ENCODE measurements around the gene GSTM4. TPM values are rescaled to one million over a fixed set of nuclear protein-coding genes. Genes with fewer than 3 reads are reported as not detected.

The GSTM4 gene
- polyA plus RNA-seq, 1 experiment: 28.5 TPM

DNA sequence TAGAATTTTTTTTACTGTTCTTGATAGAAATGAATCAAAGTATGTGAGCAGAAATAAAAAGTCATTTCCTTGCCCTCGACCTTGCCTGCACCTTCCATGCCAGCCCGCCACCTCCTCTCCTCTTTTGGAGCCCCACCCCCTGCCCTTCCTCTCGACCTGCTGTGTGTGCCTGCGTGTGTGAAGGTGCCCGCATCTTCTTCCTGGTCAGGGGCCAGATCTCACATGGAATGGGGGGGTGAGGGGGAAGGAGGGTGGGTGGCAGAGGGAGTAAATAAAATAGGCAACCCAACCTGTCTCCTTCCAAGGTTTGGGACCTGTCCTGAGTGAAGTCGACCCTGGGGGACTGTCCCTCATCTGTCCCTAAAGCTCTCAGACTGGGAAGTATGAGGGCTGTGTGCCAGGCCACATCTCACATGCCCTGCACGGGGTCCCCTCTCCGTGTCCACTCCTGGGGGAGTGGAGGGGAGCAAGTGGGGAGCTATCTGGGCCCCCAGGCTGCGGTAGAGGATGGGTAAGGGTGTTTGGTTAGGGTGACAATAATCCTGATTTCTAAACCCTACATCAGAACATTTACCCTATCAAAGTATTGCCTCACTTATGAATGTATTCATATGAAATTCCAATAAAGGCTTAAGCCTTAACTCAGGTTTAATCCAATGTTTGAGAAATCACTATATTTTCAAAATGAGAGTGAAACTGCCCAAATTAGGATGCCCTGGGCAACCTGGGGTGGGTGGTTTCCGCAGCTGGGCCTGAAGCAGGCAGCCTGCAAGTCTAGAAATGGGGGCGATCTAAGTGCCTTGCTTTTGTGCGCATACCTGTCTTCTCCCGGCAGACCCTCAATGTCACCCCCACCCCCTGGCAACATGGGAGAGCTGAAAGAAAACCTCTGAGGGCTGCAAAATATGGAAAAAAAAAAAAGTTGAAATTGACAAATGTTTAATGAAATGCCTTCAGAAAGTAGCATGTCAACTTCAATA, 20.8 kb upstream of the GSTM4 start:
- POLR2A ChIA-PET: no interaction called here
- H3K4me3 ChIP-seq (ENCODE audit: low read depth, low read length): no peak overlapping the region
- no peaks in the 10 kb centered on the region for H3K27me3 ChIP-seq (ENCODE audit: control insufficient read depth, insufficient read depth, low read length)
- TF ChIP-seq, protein P1, sequence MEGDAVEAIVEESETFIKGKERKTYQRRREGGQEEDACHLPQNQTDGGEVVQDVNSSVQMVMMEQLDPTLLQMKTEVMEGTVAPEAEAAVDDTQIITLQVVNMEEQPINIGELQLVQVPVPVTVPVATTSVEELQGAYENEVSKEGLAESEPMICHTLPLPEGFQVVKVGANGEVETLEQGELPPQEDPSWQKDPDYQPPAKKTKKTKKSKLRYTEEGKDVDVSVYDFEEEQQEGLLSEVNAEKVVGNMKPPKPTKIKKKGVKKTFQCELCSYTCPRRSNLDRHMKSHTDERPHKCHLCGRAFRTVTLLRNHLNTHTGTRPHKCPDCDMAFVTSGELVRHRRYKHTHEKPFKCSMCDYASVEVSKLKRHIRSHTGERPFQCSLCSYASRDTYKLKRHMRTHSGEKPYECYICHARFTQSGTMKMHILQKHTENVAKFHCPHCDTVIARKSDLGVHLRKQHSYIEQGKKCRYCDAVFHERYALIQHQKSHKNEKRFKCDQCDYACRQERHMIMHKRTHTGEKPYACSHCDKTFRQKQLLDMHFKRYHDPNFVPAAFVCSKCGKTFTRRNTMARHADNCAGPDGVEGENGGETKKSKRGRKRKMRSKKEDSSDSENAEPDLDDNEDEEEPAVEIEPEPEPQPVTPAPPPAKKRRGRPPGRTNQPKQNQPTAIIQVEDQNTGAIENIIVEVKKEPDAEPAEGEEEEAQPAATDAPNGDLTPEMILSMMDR (IDR thresholded peaks at IDR 0.05; ENCODE audit: insufficient read depth, low read depth, low read length): no peak
- DNase-seq (ENCODE audit: low read depth): no peak
- H3K36me3 ChIP-seq (ENCODE audit: control insufficient read depth, insufficient read depth, low read length): peaks cover 19% of the 10 kb centered on the region
- CTCF ChIA-PET: interaction anchor here (1.3 to 11.8 kb wide), 6 partner anchors 10 to 350 kb away, joined by 4 to 288 read pairs (median 134); partner anchors contain the start of genes AHCYL1, AMPD2, GNAT2 and GSTM4

DNA sequence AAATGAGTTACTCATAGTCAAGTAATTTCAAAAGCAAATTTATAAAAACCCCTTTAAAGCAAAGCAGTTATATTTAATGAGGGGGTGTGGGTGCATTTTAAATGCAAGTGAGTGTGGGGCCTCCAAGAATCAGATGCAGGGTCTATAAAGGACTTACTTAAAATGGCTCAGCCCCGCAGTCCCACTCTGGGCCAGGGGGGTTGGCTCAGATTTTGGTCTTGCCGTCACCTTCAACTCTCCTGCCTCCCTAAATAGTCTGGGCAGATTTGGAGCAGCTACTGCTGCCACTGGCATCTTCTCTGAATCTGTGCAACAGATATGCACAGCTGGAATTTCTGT, 20.1 kb upstream of the GSTM4 start:
- POLR2A ChIA-PET: no interaction called here
- TF ChIP-seq, protein P1 (IDR thresholded peaks at IDR 0.05; ENCODE audit: insufficient read depth, low read depth, low read length): no peak
- Histone ChIP-seq H3K36me3 (ENCODE audit: control insufficient read depth, insufficient read depth, low read length) (peaks cover 14% of the 10 kb centered on the region), H3K27me3 (ENCODE audit: control insufficient read depth, insufficient read depth, low read length) (no peaks in the 10 kb centered on the region), H3K4me3 (ENCODE audit: low read depth, low read length) (no peak overlapping the region)
- no peak for DNase-seq (ENCODE audit: low read depth)
- CTCF ChIA-PET: interaction anchor here (1.1 to 11.8 kb wide), 8 partner anchors 10 to 349 kb away, joined by 3 to 288 read pairs (median 77); partner anchors contain the start of genes AHCYL1, AMPD2, GNAI3 and GNAT2

DNA sequence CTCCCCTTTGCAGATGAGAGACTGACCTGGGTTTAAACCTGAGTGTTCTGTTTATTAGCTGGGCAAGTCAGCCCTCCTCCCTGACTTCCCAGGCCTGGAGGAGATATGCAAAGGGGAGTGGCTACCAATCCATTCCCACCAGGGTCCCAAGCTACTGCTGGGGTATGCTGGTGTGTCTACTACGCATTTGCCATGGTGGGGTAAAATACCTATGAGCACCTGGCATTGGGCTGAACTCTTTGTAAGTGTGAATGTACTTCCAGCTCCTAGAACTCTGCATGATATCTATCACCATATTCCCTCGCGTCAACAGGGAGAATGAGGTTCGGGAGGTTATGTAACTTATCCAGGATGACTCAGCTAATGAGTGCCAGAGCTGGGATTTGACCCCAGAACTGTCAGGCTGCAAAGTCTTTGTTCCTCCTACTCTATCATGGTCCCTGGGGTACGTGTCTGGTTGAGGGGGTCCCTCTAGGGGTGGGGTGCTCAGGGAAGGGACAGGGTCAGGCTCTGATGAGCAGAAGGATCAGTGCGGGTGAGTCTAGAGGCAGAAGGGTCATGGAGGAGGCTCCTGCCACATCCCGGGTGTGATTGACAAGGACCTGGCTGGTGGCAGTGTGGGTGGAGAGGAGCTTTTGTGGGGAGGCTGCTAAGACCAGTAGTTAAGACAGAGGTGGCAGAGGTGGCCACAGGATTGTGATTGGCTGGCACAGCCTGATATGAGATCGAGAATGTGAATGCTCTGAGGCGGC, 19.5 kb upstream of the GSTM4 start:
- POLR2A ChIA-PET: no interaction called here
- Histone ChIP-seq H3K36me3 (ENCODE audit: control insufficient read depth, insufficient read depth, low read length) (peaks cover 9% of the 10 kb centered on the region), H3K4me3 (ENCODE audit: low read depth, low read length) (no peak overlapping the region), H3K27me3 (ENCODE audit: control insufficient read depth, insufficient read depth, low read length) (no peaks in the 10 kb centered on the region)
- TF ChIP-seq, protein P1 (IDR thresholded peaks at IDR 0.05; ENCODE audit: insufficient read depth, low read depth, low read length): no peak
- no peak for DNase-seq (ENCODE audit: low read depth)
- CTCF ChIA-PET: interaction anchor here (1.0 to 11.8 kb wide), 9 partner anchors 11 to 349 kb away, joined by 3 to 288 read pairs (median 40); partner anchors contain the start of genes AHCYL1, AMPD2, GNAI3 and GNAT2

DNA sequence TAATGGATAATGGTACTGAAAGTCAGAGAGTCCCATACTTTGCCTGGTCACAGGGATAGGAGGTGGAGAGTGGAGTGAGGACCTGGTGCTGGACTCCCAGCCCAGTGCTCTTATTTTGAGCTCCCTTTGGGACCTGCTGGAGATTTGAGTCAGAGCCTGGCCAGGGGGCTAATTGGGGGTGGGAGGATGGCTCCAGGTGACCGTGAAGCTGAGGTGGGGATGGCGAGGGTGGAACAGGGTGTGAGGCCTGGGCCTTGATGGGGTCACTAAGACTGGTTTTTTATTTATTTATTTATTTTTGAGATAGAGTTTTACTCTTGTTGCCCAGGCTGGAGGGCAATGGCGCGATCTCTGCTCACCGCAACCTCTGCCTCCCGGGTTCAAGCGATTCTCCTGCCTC, 18.5 kb upstream of the GSTM4 start:
- no peaks in the 10 kb centered on the region for H3K27me3 ChIP-seq (ENCODE audit: control insufficient read depth, insufficient read depth, low read length)
- CTCF ChIA-PET: interaction anchor here (0.6 to 11.8 kb wide), 8 partner anchors 12 to 348 kb away, joined by 3 to 288 read pairs (median 77); partner anchors contain the start of genes AHCYL1, AMPD2, GNAT2 and GSTM4
- POLR2A ChIA-PET: interaction anchor here (0.6 kb wide), 1 partner anchor 155 kb away, joined by 3 read pairs; no protein-coding TSS in a partner anchor
- H3K36me3 ChIP-seq (ENCODE audit: control insufficient read depth, insufficient read depth, low read length): peaks cover 3% of the 10 kb centered on the region; the same call in 1 of the 2 replicates
- no peak overlapping the region for H3K4me3 ChIP-seq (ENCODE audit: low read depth, low read length)
- no peak for DNase-seq (ENCODE audit: low read depth)
- TF ChIP-seq, protein P1 (IDR thresholded peaks at IDR 0.05; ENCODE audit: insufficient read depth, low read depth, low read length): no peak
